HG02973 (cell line): Measurements from ENCODE around the gene FGD3.

Experiments
- ATAC-seq: cut with Tn5 transposase; IDR thresholded peaks from one replicate; pipeline ENCODE4 v1.9.1; 2021; ENCODE audit warnings: moderate library complexity; ENCODE audit not compliant: unreplicated experiment

The FGD3 gene

GRCh38 chr9:93028448-93029006, 81.2 kb downstream of the FGD3 start:
- no peak for ATAC-seq

- ATAC-seq = no peak
These were observed 83.6 kb downstream of the FGD3 start for GRCh38 chr9:93030642-93031628.

- no peak for ATAC-seq
These were observed 84.5 kb downstream of the FGD3 start for GRCh38 chr9:93031629-93032430.

- no peak for ATAC-seq
These were observed 85.2 kb downstream of the FGD3 start for GRCh38 chr9:93032545-93032944.

GRCh38 chr9:93033531-93033930, 86.2 kb downstream of the FGD3 start:
- ATAC-seq = no peak

GRCh38 chr9:93035106-93035660, 87.9 kb downstream of the FGD3 start:
- ATAC-seq = no peak

- ATAC-seq = no peak
These were observed 88.6 kb downstream of the FGD3 start for GRCh38 chr9:93035821-93036351.

- ATAC-seq = no peak
These were observed 89.7 kb downstream of the FGD3 start for GRCh38 chr9:93036887-93037475.

GRCh38 chr9:93037476-93037971, 90.2 kb downstream of the FGD3 start:
- no peak for ATAC-seq

GRCh38 chr9:93038918-93039317, 91.6 kb downstream of the FGD3 start:
- ATAC-seq = no peak

- ATAC-seq = no peak
These were observed 92.1 kb downstream of the FGD3 start for GRCh38 chr9:93039456-93039855.

- ATAC-seq = no peak
These were observed 92.7 kb downstream of the FGD3 start for GRCh38 chr9:93039976-93040375.

- ATAC-seq = no peak
These were observed 93.1 kb downstream of the FGD3 start for GRCh38 chr9:93040409-93040808.

GRCh38 chr9:93041108-93041802, 93.9 kb downstream of the FGD3 start:
- ATAC-seq = no peak

GRCh38 chr9:93043122-93043521, 95.8 kb downstream of the FGD3 start:
- ATAC-seq = no peak

- ATAC-seq = no peak
These were observed 98.2 kb downstream of the FGD3 start for GRCh38 chr9:93045521-93045920.

GRCh38 chr9:93048566-93049448, 101.5 kb downstream of the FGD3 start:
- ATAC-seq = no peak

- ATAC-seq = no peak
These were observed 102.2 kb downstream of the FGD3 start for GRCh38 chr9:93049491-93049890.

- ATAC-seq = no peak
These were observed 102.9 kb downstream of the FGD3 start for GRCh38 chr9:93050231-93050630.
